H1 (cell line): Measurements from ENCODE around the gene SMNDC1.

Experiments used
- CEBPB ChIP-seq: IDR thresholded peaks from 2 replicates; pipeline ENCODE4 v1.6.1; 2012; ENCODE audit warnings: low read depth, low read length
- CREB1 ChIP-seq: IDR thresholded peaks from 2 replicates; pipeline ENCODE4 v1.6.1; 2012; ENCODE audit warnings: inconsistent platforms
- CTCF ChIP-seq, 3 experiments: IDR thresholded peaks; 1 replicate in 2 of 3; 2 replicates in 1 of 3; pipeline versions ENCODE4 v1.5.1 to v1.6.1; 2011; ENCODE audit warnings: low read length in 3 of 3, mild to moderate bottlenecking in 3 of 3, inconsistent platforms in 2 of 3, low read depth in 1 of 3, moderate library complexity in 1 of 3; ENCODE audit not compliant: insufficient read depth in 1 of 3; ENCODE audit errors: control extremely low read depth in 1 of 3
- FOSL1 ChIP-seq: IDR thresholded peaks from 2 replicates; pipeline ENCODE4 v1.6.1; 2011; ENCODE audit warnings: mild to moderate bottlenecking, low read depth, low read length, moderate library complexity; ENCODE audit not compliant: insufficient read depth
- GABPA ChIP-seq: IDR thresholded peaks from 2 replicates; pipeline ENCODE4 v1.6.1; 2011; ENCODE audit warnings: mild to moderate bottlenecking, low read length, moderate library complexity, borderline replicate concordance; ENCODE audit not compliant: insufficient read depth
- POLR2A ChIP-seq, 2 experiments: IDR thresholded peaks; 1 replicate in 1 of 2; 2 replicates in 1 of 2; pipeline ENCODE4 v1.6.1; 2011; ENCODE audit warnings: low read depth in 2 of 2, low read length in 2 of 2, mild to moderate bottlenecking in 2 of 2; ENCODE audit errors: control extremely low read depth in 1 of 2
- POLR2AphosphoS5 ChIP-seq: IDR thresholded peaks from 2 replicates; pipeline ENCODE4 v1.6.1; 2011; ENCODE audit warnings: low read depth, low read length
- RAD21 ChIP-seq, 2 experiments: IDR thresholded peaks in 1 of 2; conservative IDR thresholded peaks in 1 of 2; 2 replicates each; pipeline ENCODE4 v1.6.1; 2011; ENCODE audit warnings: low read depth in 2 of 2, low read length in 2 of 2, improper control_type of control experiment in 1 of 2, inconsistent platforms in 1 of 2, mild to moderate bottlenecking in 1 of 2, moderate library complexity in 1 of 2
- RFX5 ChIP-seq: IDR thresholded peaks from 2 replicates; pipeline ENCODE4 v1.6.1; 2011; ENCODE audit warnings: low read depth, low read length, improper control_type of control experiment, borderline replicate concordance
- RNF2 ChIP-seq: fragments of 200-900, 300-1000 bp; sonication (generic); IDR thresholded peaks from 2 replicates; pipeline ENCODE4 v1.7.1; 2016; ENCODE audit warnings: borderline replicate concordance, low read depth, mild to moderate bottlenecking, antibody characterized with exemption, low read length; ENCODE audit not compliant: poor library complexity, severe bottlenecking; ENCODE audit errors: missing control alignments
- RXRA ChIP-seq: IDR thresholded peaks from 2 replicates; pipeline ENCODE4 v1.6.1; 2011; ENCODE audit warnings: low read depth, mild to moderate bottlenecking, low read length, moderate library complexity; ENCODE audit not compliant: insufficient read depth
- SP1 ChIP-seq: IDR thresholded peaks from 2 replicates; pipeline ENCODE4 v1.6.1; 2011; ENCODE audit warnings: low read depth, low read length
- SRF ChIP-seq: IDR thresholded peaks from 2 replicates; pipeline ENCODE4 v1.6.1; 2011; ENCODE audit warnings: mild to moderate bottlenecking, low read depth, low read length, moderate library complexity
- TEAD4 ChIP-seq: IDR thresholded peaks from 2 replicates; pipeline ENCODE4 v1.6.1; 2012; ENCODE audit warnings: low read depth, low read length, inconsistent platforms, mixed read lengths

GRCh38 chr10:110300486-110300986, 4.2 kb downstream of the SMNDC1 start:
- no peak for TF ChIP-seq RNF2
- no peak for TF ChIP-seq CTCF (IDR thresholded peaks at IDR 0.05; ENCODE audit: control extremely low read depth in 1 of 3, insufficient read depth in 1 of 3, low read depth in 1 of 3, low read length in 3 of 3)
- no peak for TF ChIP-seq CREB1
- TF ChIP-seq TEAD4: no peak
- TF ChIP-seq SP1: no peak
- TF ChIP-seq RAD21 (IDR thresholded peaks at IDR 0.05 in 1 of 2, conservative IDR thresholded peaks at IDR 0.05 in 1 of 2; ENCODE audit: low read depth in 2 of 2, low read length in 2 of 2): no peak
- no peak for TF ChIP-seq CEBPB
- TF ChIP-seq RXRA: no peak
- 0 out of 3 replicates have a peak, but pooled peaks of 1 of the 2 experiments have one; percentile 9 for TF ChIP-seq POLR2A (IDR thresholded peaks at IDR 0.05; ENCODE audit: control extremely low read depth in 1 of 2, low read depth in 2 of 2, low read length in 2 of 2)
- no peak for TF ChIP-seq FOSL1
- TF ChIP-seq SRF: no peak
- TF ChIP-seq RFX5: no peak
- no peak; the same call in 1 of the 2 replicates for TF ChIP-seq POLR2AphosphoS5
- no peak for TF ChIP-seq GABPA
